ENCODE data around the gene MAPT.
"Not testable (repeated sequence)": the region's sequence is repeated elsewhere in the genome, so short reads cannot be mapped to it uniquely, and the experiment has no call there.

The MAPT gene

GRCh38 chr17:45861165-45861564 lies 33.2 kb upstream of the MAPT start:
- no peak for DNase-seq (ENCODE audit: low read depth)
- TF ChIP-seq, protein P1, sequence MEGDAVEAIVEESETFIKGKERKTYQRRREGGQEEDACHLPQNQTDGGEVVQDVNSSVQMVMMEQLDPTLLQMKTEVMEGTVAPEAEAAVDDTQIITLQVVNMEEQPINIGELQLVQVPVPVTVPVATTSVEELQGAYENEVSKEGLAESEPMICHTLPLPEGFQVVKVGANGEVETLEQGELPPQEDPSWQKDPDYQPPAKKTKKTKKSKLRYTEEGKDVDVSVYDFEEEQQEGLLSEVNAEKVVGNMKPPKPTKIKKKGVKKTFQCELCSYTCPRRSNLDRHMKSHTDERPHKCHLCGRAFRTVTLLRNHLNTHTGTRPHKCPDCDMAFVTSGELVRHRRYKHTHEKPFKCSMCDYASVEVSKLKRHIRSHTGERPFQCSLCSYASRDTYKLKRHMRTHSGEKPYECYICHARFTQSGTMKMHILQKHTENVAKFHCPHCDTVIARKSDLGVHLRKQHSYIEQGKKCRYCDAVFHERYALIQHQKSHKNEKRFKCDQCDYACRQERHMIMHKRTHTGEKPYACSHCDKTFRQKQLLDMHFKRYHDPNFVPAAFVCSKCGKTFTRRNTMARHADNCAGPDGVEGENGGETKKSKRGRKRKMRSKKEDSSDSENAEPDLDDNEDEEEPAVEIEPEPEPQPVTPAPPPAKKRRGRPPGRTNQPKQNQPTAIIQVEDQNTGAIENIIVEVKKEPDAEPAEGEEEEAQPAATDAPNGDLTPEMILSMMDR (conservative IDR thresholded peaks at IDR 0.05; ENCODE audit: low read depth, low read length): no peak
- H3K4me3 ChIP-seq (ENCODE audit: low read length): no peak overlapping the region

DNA sequence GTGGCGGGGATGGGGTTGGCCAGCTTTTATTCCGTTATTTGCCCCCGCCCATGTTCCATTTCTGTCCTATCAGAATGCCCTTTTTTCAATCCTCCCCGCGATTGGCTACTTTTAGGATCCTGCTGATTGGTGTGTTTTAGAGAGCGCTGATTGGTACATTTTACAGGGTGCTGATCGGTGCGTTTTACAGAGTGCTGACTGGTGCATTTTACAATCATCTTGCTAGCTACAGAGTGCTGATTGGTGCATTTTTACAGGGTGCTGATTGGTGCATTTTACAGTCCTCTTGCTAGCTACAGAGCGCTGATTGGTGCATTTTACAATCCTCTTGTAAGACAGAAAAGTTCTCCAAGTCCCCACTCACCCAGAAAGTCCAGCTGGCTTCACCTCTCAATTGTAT lies 32.2 kb upstream of the MAPT start:
- not testable (repeated sequence) for H3K4me3 ChIP-seq (ENCODE audit: low read length); DNase-seq (ENCODE audit: low read depth)

DNA sequence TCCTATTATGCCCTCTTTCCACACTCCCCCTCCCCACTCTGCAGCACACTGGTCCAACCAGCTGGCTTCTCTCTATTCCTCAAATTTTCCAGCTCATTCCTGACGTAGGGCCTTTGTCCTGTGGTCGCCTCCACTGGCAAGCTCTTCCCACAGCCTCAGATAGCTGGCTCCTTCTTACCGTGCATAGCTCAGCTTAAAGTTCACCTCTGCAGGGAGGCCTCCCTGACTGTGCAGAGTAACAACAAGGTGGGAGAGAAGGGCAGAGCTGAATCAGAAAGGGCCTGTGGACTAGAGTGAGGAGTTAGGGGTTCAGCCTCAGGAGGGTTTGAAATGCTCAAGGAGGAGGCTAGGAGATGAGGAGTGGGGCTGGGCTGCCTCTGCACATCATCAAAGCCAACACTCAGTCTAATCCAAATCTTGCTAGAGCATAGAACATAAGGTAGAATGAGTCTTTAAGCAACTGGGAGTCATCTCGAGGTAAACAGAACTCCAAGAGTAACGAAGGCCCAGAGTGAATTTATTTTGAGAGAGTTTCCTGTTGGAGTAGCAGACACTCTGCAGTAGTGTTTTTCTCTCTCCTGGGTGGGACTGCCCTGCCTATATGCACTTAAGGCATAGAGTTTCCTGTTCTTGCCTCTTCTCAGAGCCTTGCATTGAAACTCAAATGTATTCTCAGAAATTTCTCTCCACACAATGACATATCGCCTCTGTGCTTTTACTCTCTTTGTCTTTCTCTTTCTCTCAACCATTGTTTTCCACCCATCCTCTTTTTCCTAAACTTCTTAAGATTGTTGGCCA lies 30.3 kb upstream of the MAPT start:
- no peak overlapping the region for H3K4me3 ChIP-seq (ENCODE audit: low read length)
- no peak for DNase-seq (ENCODE audit: low read depth)
- TF ChIP-seq, protein P1 (conservative IDR thresholded peaks at IDR 0.05; ENCODE audit: low read depth, low read length): no peak

DNA sequence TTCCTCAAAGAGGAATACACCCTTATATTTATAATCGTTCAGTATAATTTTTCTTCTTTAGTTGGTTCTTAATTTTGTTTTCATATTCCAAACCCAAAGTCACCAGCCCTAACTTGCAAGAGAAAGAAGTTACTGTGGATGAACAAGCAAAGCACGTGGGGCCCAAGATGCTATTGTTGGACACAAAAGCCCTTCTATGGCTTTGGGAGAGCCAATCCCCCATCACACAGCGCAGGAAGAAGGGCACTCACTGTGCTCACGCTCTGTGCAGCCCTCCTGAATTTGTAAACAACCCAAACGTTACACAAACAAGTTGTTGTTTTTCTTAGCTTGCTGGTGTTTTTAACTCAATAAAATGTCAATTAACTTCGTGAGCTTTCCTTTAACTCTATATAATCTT lies 27.2 kb upstream of the MAPT start:
- DNase-seq (ENCODE audit: low read depth): no peak

GRCh38 chr17:45867702-45868101 lies 26.7 kb upstream of the MAPT start:
- TF ChIP-seq, protein P1 (conservative IDR thresholded peaks at IDR 0.05; ENCODE audit: low read depth, low read length): no peak
- DNase-seq (ENCODE audit: low read depth): no peak
- no peak overlapping the region for H3K4me3 ChIP-seq (ENCODE audit: low read length)

More for the DNA sequence above, 27.2 kb upstream of the MAPT start:
- H3K4me3 ChIP-seq (ENCODE audit: low read length): no peak overlapping the region
- TF ChIP-seq, protein P1 (conservative IDR thresholded peaks at IDR 0.05; ENCODE audit: low read depth, low read length): no peak

GRCh38 chr17:45868276-45868675 lies 26.1 kb upstream of the MAPT start:
- TF ChIP-seq, protein P1 (conservative IDR thresholded peaks at IDR 0.05; ENCODE audit: low read depth, low read length): no peak
- DNase-seq (ENCODE audit: low read depth): no peak
- H3K4me3 ChIP-seq (ENCODE audit: low read length): no peak overlapping the region

DNA sequence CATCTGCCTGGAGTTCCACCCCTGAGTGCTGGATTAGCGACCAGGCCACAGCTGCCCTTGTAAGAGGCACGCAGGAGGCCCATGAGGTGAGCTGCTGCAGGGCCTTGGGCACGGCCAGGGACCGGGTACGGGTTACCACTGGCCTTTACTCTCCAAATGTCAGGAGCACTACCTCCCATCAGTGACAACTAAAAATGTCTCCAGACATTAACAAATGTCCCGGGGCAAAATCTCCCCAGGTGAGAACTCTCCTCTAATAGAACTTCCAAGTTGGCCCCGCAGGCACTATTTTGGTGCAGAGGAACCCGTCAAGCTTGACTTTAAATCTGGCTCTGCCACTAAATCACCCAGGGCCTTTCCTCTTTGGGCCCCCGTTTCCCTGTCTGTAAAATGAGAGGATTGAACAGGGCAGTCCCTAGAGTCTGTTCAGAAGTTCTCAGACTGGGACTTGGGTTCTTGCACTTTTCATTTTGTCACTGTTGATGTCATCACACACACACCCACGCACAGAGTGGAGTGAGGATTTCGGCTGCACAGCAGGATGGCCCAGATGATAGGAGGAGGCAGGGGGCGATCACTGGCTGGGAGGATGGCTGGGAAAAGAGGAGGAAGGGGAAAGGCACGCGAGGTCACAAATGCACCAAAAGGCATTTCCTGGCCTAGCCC lies 24.5 kb upstream of the MAPT start:
- TF ChIP-seq, protein P1 (conservative IDR thresholded peaks at IDR 0.05; ENCODE audit: low read depth, low read length): no peak
- H3K4me3 ChIP-seq (ENCODE audit: low read length): no peak overlapping the region
- no peak for DNase-seq (ENCODE audit: low read depth)

All from retinal pigment epithelial cell (primary cell).